Measurements from ENCODE around the gene PLEKHN1.

PLEKHN1 gene

DNA sequence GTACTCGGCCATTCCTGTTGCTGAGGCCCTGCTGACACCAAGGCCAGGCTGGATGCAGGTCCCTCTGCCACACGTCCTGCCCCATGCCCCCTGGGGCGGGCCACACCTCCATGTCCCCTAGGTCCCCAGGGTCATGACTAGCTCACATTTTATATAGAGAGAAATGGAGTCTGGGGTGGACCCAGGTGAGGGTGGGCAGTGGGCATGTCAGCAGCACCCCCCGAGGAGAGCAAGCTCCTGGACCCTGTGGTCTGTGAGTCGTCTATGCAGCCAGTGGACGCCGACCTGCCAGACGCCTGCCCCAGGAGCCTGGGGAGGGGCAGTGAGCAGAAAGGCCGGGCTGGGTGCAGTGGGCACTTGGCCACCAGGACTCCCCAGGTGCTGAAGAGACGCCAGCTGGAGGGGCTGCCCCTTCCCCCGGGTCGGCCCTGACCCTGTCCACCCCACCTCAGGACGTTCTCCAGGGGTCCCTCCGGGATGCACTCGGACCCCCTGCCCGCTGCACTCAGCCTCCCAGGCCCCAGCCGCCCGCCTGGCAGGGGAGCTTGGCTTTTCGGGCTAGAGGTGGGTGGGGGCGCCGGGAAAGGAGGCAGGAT lies 26.7 kb upstream of the PLEKHN1 start (continued):
- TF ChIP-seq, protein P1, sequence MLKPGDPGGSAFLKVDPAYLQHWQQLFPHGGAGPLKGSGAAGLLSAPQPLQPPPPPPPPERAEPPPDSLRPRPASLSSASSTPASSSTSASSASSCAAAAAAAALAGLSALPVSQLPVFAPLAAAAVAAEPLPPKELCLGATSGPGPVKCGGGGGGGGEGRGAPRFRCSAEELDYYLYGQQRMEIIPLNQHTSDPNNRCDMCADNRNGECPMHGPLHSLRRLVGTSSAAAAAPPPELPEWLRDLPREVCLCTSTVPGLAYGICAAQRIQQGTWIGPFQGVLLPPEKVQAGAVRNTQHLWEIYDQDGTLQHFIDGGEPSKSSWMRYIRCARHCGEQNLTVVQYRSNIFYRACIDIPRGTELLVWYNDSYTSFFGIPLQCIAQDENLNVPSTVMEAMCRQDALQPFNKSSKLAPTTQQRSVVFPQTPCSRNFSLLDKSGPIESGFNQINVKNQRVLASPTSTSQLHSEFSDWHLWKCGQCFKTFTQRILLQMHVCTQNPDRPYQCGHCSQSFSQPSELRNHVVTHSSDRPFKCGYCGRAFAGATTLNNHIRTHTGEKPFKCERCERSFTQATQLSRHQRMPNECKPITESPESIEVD (tag by site-specific recombination; IDR thresholded peaks at IDR 0.05): no peak
- TF ChIP-seq ZFP69B (tag by site-specific recombination; IDR thresholded peaks at IDR 0.05) (no peak; the same call in 1 of the 2 replicates), ZNF707 (tag by site-specific recombination; IDR thresholded peaks at IDR 0.05) (no peak), TCF7L2 (IDR thresholded peaks at IDR 0.05; ENCODE audit: borderline replicate concordance, low read depth, low read length) (no peak), ZNF416 (tag by site-specific recombination; IDR thresholded peaks at IDR 0.05) (no peak), ZNF10 (tag by site-specific recombination; IDR thresholded peaks at IDR 0.05) (0 out of 2 replicates have a peak, but pooled peaks have one; percentile 7), ZSCAN23 (tag by site-specific recombination; IDR thresholded peaks at IDR 0.05) (no peak), ZNF473 (tag by site-specific recombination; IDR thresholded peaks at IDR 0.05) (no peak), HOXC10 (CRISPR knock-in tag; IDR thresholded peaks at IDR 0.05) (no peak), WT1 (tag by site-specific recombination; IDR thresholded peaks at IDR 0.05) (peak; percentile 20; the same call in 1 of the 2 replicates), ZNF785 (tag by site-specific recombination; IDR thresholded peaks at IDR 0.05) (no peak), ZBTB7A (tag by site-specific recombination; IDR thresholded peaks at IDR 0.05; ENCODE audit: low read depth) (peak; percentile 81; the same call in 1 of the 2 replicates), KLF1 (tag by site-specific recombination; IDR thresholded peaks at IDR 0.05) (peak; percentile 15; the same call in 1 of the 2 replicates), GLIS2 (tag by site-specific recombination; IDR thresholded peaks at IDR 0.05) (peak; percentile 64), RBAK (tag by site-specific recombination; IDR thresholded peaks at IDR 0.05) (no peak), ZNF404 (tag by site-specific recombination; IDR thresholded peaks at IDR 0.05) (no peak), ZNF266 (tag by site-specific recombination; IDR thresholded peaks at IDR 0.05; ENCODE audit: low read depth) (no peak), ZIC2 (tag by site-specific recombination; IDR thresholded peaks at IDR 0.05) (peak; percentile 91), ZNF776 (tag by site-specific recombination; IDR thresholded peaks at IDR 0.05; ENCODE audit: borderline replicate concordance) (no peak), ZNF169 (tag by site-specific recombination; IDR thresholded peaks at IDR 0.05) (no peak), ZSCAN16 (tag by site-specific recombination; IDR thresholded peaks at IDR 0.05) (no peak), YY2 (tag by site-specific recombination; IDR thresholded peaks at IDR 0.05) (no peak), ZNF146 (tag by site-specific recombination; IDR thresholded peaks at IDR 0.05) (0 out of 2 replicates have a peak, but pooled peaks have one; percentile 13), ZNF514 (tag by site-specific recombination; IDR thresholded peaks at IDR 0.05) (no peak)
- TF ChIP-seq, protein P2, sequence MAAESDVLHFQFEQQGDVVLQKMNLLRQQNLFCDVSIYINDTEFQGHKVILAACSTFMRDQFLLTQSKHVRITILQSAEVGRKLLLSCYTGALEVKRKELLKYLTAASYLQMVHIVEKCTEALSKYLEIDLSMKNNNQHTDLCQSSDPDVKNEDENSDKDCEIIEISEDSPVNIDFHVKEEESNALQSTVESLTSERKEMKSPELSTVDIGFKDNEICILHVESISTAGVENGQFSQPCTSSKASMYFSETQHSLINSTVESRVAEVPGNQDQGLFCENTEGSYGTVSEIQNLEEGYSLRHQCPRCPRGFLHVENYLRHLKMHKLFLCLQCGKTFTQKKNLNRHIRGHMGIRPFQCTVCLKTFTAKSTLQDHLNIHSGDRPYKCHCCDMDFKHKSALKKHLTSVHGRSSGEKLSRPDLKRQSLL (tag by site-specific recombination; IDR thresholded peaks at IDR 0.05): no peak
- TF ChIP-seq, protein P3, sequence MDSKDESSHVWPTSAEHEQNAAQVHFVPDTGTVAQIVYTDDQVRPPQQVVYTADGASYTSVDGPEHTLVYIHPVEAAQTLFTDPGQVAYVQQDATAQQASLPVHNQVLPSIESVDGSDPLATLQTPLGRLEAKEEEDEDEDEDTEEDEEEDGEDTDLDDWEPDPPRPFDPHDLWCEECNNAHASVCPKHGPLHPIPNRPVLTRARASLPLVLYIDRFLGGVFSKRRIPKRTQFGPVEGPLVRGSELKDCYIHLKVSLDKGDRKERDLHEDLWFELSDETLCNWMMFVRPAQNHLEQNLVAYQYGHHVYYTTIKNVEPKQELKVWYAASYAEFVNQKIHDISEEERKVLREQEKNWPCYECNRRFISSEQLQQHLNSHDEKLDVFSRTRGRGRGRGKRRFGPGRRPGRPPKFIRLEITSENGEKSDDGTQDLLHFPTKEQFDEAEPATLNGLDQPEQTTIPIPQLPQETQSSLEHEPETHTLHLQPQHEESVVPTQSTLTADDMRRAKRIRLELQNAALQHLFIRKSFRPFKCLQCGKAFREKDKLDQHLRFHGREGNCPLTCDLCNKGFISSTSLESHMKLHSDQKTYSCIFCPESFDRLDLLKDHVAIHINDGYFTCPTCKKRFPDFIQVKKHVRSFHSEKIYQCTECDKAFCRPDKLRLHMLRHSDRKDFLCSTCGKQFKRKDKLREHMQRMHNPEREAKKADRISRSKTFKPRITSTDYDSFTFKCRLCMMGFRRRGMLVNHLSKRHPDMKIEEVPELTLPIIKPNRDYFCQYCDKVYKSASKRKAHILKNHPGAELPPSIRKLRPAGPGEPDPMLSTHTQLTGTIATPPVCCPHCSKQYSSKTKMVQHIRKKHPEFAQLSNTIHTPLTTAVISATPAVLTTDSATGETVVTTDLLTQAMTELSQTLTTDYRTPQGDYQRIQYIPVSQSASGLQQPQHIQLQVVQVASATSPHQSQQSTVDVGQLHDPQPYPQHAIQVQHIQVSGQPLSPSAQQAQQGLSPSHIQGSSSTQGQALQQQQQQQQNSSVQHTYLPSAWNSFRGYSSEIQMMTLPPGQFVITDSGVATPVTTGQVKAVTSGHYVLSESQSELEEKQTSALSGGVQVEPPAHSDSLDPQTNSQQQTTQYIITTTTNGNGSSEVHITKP (tag by site-specific recombination; IDR thresholded peaks at IDR 0.05): no peak
- TF ChIP-seq, protein P4, sequence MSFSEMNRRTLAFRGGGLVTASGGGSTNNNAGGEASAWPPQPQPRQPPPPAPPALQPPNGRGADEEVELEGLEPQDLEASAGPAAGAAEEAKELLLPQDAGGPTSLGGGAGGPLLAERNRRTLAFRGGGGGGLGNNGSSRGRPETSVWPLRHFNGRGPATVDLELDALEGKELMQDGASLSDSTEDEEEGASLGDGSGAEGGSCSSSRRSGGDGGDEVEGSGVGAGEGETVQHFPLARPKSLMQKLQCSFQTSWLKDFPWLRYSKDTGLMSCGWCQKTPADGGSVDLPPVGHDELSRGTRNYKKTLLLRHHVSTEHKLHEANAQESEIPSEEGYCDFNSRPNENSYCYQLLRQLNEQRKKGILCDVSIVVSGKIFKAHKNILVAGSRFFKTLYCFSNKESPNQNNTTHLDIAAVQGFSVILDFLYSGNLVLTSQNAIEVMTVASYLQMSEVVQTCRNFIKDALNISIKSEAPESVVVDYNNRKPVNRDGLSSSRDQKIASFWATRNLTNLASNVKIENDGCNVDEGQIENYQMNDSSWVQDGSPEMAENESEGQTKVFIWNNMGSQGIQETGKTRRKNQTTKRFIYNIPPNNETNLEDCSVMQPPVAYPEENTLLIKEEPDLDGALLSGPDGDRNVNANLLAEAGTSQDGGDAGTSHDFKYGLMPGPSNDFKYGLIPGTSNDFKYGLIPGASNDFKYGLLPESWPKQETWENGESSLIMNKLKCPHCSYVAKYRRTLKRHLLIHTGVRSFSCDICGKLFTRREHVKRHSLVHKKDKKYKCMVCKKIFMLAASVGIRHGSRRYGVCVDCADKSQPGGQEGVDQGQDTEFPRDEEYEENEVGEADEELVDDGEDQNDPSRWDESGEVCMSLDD (tag by site-specific recombination; IDR thresholded peaks at IDR 0.05): peak; percentile 32; the same call in 1 of the 2 replicates
- TF ChIP-seq, protein P5, sequence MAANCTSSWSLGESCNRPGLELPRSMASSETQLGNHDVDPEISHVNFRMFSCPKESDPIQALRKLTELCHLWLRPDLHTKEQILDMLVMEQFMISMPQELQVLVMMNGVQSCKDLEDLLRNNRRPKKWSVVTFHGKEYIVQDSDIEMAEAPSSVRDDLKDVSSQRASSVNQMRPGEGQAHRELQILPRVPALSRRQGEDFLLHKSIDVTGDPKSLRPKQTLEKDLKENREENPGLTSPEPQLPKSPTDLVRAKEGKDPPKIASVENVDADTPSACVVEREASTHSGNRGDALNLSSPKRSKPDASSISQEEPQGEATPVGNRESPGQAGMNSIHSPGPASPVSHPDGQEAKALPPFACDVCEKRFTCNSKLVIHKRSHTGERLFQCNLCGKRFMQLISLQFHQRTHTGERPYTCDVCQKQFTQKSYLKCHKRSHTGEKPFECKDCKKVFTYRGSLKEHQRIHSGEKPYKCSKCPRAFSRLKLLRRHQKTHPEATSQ (tag by site-specific recombination; IDR thresholded peaks at IDR 0.05): no peak
- TF ChIP-seq, protein P6, sequence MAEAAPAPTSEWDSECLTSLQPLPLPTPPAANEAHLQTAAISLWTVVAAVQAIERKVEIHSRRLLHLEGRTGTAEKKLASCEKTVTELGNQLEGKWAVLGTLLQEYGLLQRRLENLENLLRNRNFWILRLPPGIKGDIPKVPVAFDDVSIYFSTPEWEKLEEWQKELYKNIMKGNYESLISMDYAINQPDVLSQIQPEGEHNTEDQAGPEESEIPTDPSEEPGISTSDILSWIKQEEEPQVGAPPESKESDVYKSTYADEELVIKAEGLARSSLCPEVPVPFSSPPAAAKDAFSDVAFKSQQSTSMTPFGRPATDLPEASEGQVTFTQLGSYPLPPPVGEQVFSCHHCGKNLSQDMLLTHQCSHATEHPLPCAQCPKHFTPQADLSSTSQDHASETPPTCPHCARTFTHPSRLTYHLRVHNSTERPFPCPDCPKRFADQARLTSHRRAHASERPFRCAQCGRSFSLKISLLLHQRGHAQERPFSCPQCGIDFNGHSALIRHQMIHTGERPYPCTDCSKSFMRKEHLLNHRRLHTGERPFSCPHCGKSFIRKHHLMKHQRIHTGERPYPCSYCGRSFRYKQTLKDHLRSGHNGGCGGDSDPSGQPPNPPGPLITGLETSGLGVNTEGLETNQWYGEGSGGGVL (tag by site-specific recombination; IDR thresholded peaks at IDR 0.05): no peak

Data from HEK293 (cell line).